Endothelial cell of umbilical vein (primary cell): ENCODE results near the gene NTSR1. TPM values are rescaled to one million over a fixed set of nuclear protein-coding genes. Genes with fewer than 3 reads are reported as not detected.

Source experiments
- BruUV-seq: library from RNA; stranded (reverse); fragments of 400-500 nt; replicated peaks from 2 replicates; lab custom pipeline; 2021; lab: Mats Ljungman, UMichigan
- CTCF ChIA-PET: fragments of 300-600, 350-600 bp; sonication (Branson Sonifier 250); formaldehyde crosslinking; loops from one replicate; lab custom pipeline; 2021; ENCODE audit warnings: antibody characterized with exemption, inconsistent platforms; lab: Charles Lee
- POLR2A ChIA-PET: fragments of 300-600, 350-600 bp; sonication (Branson Sonifier 250); formaldehyde crosslinking; loops from one replicate; lab custom pipeline; 2021; ENCODE audit warnings: antibody characterized with exemption, inconsistent platforms; lab: Charles Lee
- DNase-seq: peaks from one replicate; pipeline ENCODE4 v3.0.0-alpha.2; 2011; ENCODE audit warnings: low read depth, low spot score
- FAIRE-seq: peaks from 2 replicates; lab custom pipeline; 2011; peaks lifted over from hg19 to GRCh38; lab: Jason Lieb, UNC
- H2AFZ ChIP-seq: 2 replicates; pipeline ENCODE4 v1.6.0; 2012; ENCODE audit warnings: low read depth, low read length, control low read depth, inconsistent platforms
- H3K27ac ChIP-seq: 2 replicates; pipeline ENCODE4 v1.5.1; 2011; ENCODE audit warnings: low read depth, mild to moderate bottlenecking, control low read depth, low read length, moderate library complexity; ENCODE audit not compliant: insufficient read depth
- H3K27me3 ChIP-seq, 2 experiments: 2 replicates each; pipeline versions ENCODE4 v1.6.0 to v1.6.1; 2011; ENCODE audit warnings: low read length in 2 of 2, mixed read lengths in 1 of 2; ENCODE audit not compliant: control insufficient read depth in 2 of 2, insufficient read depth in 2 of 2
- H3K36me3 ChIP-seq, 2 experiments: 2 replicates in 1 of 2; 3 replicates in 1 of 2; pipeline ENCODE4 v1.5.1; 2011; ENCODE audit warnings: low read length in 2 of 2, mild to moderate bottlenecking in 1 of 2, moderate library complexity in 1 of 2; ENCODE audit not compliant: control insufficient read depth in 2 of 2, insufficient read depth in 2 of 2; ENCODE audit errors: extremely low read depth in 1 of 2
- H3K4me1 ChIP-seq: 3 replicates; pipeline ENCODE4 v1.5.1; 2011; ENCODE audit warnings: mild to moderate bottlenecking, low read length; ENCODE audit not compliant: control insufficient read depth, insufficient read depth; ENCODE audit errors: extremely low read depth
- H3K4me2 ChIP-seq: 2 replicates; pipeline ENCODE4 v1.6.1; 2011; ENCODE audit warnings: low read length, control low read depth, mixed read lengths; ENCODE audit not compliant: insufficient read depth
- H3K4me3 ChIP-seq, 3 experiments: fragments of 200-600 bp in 1 of 3; sonication (generic), shearing (Covaris generic) in 1 of 3; replicated peaks in 1 of 3; 2 replicates each; pipeline ENCODE4 v1.5.1; 2011 to 2016; ENCODE audit warnings: control low read depth in 3 of 3, low read length in 3 of 3, mild to moderate bottlenecking in 2 of 3, inconsistent platforms in 1 of 3, low read depth in 1 of 3, moderate library complexity in 1 of 3; ENCODE audit not compliant: insufficient read depth in 1 of 3
- H3K79me2 ChIP-seq: 2 replicates; pipeline ENCODE4 v1.6.0; 2012; ENCODE audit warnings: low read length, inconsistent platforms; ENCODE audit not compliant: control insufficient read depth, insufficient read depth
- H3K9ac ChIP-seq: replicated peaks from 2 replicates; pipeline ENCODE3; 2011; ENCODE audit warnings: low read length, control low read depth; ENCODE audit not compliant: insufficient read depth; ENCODE audit errors: extremely low read depth
- H3K9me1 ChIP-seq: replicated peaks from 3 replicates; pipeline ENCODE4 v1.6.0; 2011; ENCODE audit warnings: mild to moderate bottlenecking, low read length; ENCODE audit not compliant: control insufficient read depth, insufficient read depth; ENCODE audit errors: extremely low read depth
- H3K9me3 ChIP-seq: replicated peaks from 2 replicates; pipeline ENCODE4 v1.5.1; 2012; ENCODE audit warnings: low read length, inconsistent platforms; ENCODE audit not compliant: control insufficient read depth, insufficient read depth
- H4K20me1 ChIP-seq: replicated peaks from 2 replicates; pipeline ENCODE3; 2011; ENCODE audit warnings: mild to moderate bottlenecking, low read length; ENCODE audit not compliant: control insufficient read depth, insufficient read depth; ENCODE audit errors: extremely low read depth
- EZH2 ChIP-seq: IDR thresholded peaks from 2 replicates; pipeline ENCODE4 v1.6.1; 2012; ENCODE audit warnings: borderline replicate concordance, low read depth, mild to moderate bottlenecking, moderate library complexity, low read length, inconsistent platforms; ENCODE audit not compliant: severe bottlenecking
- FOS ChIP-seq: IDR thresholded peaks from 2 replicates; pipeline ENCODE4 v1.6.1; 2011; ENCODE audit warnings: mild to moderate bottlenecking, low read length, moderate library complexity, borderline replicate concordance; ENCODE audit not compliant: insufficient read depth
- GATA2 ChIP-seq: IDR thresholded peaks from 2 replicates; pipeline ENCODE4 v1.7.0; 2011; ENCODE audit warnings: low read depth, mild to moderate bottlenecking, moderate library complexity, mixed read lengths, low read length; ENCODE audit not compliant: insufficient read length, insufficient read depth
- JUN ChIP-seq: IDR thresholded peaks from 2 replicates; pipeline ENCODE4 v1.6.1; 2011; ENCODE audit warnings: borderline replicate concordance, low read depth; ENCODE audit not compliant: insufficient read length, insufficient read depth
- MYC ChIP-seq: IDR thresholded peaks from one replicate; pipeline ENCODE4 v1.6.1; 2011; ENCODE audit warnings: mild to moderate bottlenecking, low read depth, low read length
- POLR2A ChIP-seq: IDR thresholded peaks from 2 replicates; pipeline ENCODE4 v1.6.1; 2012; ENCODE audit warnings: low read depth, mild to moderate bottlenecking, control low read depth, low read length
- POLR2AphosphoS5 ChIP-seq: IDR thresholded peaks from 2 replicates; pipeline ENCODE4 v1.6.1; 2012; ENCODE audit warnings: low read depth, mild to moderate bottlenecking, control low read depth, low read length, moderate library complexity; ENCODE audit not compliant: insufficient read depth
- dilution Hi-C: fragments of 300-500 bp; cut with MboI; formaldehyde crosslinking; loops from one replicate; pipeline ENCODE4 v1.15.0; 2019; ENCODE audit warnings: low sequenced_read_pairs; ENCODE audit not compliant: extremely low pct_ligation_motif_present
- intact Hi-C: fragments of 100-400 bp; cut with micrococcal nuclease; formaldehyde crosslinking; loops from one replicate; pipeline ENCODE4 v1.10.0; 2022
- polyA plus RNA-seq, 4 experiments: library from polyadenylated mRNA; depleted of rRNA in 3 of 4; stranded (reverse) in 3 of 4; unstranded in 1 of 4; fragments of >200 nt; gene quantifications; 2 replicates each; pipeline versions ENCODE4 v1.2.1 to v1.2.3, GENCODE V29; 2011 to 2012; ENCODE audit warnings: missing spikeins in 1 of 4
- total RNA-seq: library from RNA; stranded (reverse); gene quantifications from 2 replicates; pipeline ENCODE4 v1.2.3, GENCODE V29; 2021
- TF ChIP-seq, protein P1 (sequence below): IDR thresholded peaks from 2 replicates; pipeline ENCODE4 v1.6.1; 2011; ENCODE audit not compliant: insufficient read depth, insufficient read length
- TF ChIP-seq, protein P2 (sequence below), 2 donors: IDR thresholded peaks; 1 replicate in 1 of 2; 2 replicates in 1 of 2; pipeline ENCODE4 v1.5.1; 2011; ENCODE audit warnings: low read length in 2 of 2, mild to moderate bottlenecking in 2 of 2, moderate library complexity in 2 of 2, control low read depth in 1 of 2, inconsistent platforms in 1 of 2, low read depth in 1 of 2; ENCODE audit not compliant: insufficient read depth in 1 of 2; ENCODE audit errors: extremely low read depth in 1 of 2

NTSR1 gene
- total and polyA plus RNA-seq, 2 donors (not counting 3 experiments of a cell fraction or from before 2014, with no cell fraction given): 0.14 to 2.1 TPM

DNA sequence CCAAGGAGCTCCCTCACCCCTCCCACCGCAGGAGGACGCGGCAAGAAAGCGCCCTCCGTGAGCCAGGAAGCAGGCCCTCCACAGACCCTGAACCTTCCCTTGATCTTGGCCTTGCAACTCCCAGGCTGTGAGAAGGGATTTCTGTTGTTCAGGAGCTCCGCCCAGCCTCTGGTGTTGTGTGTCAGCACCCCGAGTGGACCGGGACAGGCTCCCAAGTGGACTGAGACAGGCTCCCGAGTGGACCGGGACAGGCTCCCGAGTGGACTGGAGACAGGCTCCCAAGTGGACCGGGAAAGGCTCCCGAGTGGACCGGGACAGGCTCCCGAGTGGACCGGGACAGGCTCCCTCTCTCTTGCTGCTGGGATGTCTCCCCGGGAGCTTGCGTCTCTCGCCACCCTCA is 9.3 kb upstream of the NTSR1 start:
- Histone ChIP-seq H3K9ac (no peak overlapping the region), H3K79me2 (no peaks in the 10 kb centered on the region), H3K36me3 (no peaks in the 10 kb centered on the region), H3K4me2 (no peak overlapping the region), H3K27me3 (no peaks in the 10 kb centered on the region), H3K27ac (no peak overlapping the region), H4K20me1 (no peaks in the 10 kb centered on the region), H3K4me3 (no peak overlapping the region), H3K4me1 (peaks cover 16% of the 10 kb centered on the region), H3K9me1 (no peaks in the 10 kb centered on the region), H3K9me3 (no peaks in the 10 kb centered on the region), H2AFZ (no peak overlapping the region)
- dilution Hi-C loops: no loop called here
- BruUV-seq: no TSS peak
- intact Hi-C loops: no loop called here
- ChIA-PET POLR2A (no interaction called here), CTCF (interaction anchor here (1.7 kb wide), 1 partner anchor 9 kb away, joined by 7 read pairs; the partner anchor contains the start of gene NTSR1)
- FAIRE-seq (no peak), DNase-seq (no peak)
- TF ChIP-seq MYC: no peak
- TF ChIP-seq, protein P1, sequence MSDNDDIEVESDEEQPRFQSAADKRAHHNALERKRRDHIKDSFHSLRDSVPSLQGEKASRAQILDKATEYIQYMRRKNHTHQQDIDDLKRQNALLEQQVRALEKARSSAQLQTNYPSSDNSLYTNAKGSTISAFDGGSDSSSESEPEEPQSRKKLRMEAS: no peak
- TF ChIP-seq POLR2A: no peak
- TF ChIP-seq EZH2: no peak
- TF ChIP-seq, protein P2, sequence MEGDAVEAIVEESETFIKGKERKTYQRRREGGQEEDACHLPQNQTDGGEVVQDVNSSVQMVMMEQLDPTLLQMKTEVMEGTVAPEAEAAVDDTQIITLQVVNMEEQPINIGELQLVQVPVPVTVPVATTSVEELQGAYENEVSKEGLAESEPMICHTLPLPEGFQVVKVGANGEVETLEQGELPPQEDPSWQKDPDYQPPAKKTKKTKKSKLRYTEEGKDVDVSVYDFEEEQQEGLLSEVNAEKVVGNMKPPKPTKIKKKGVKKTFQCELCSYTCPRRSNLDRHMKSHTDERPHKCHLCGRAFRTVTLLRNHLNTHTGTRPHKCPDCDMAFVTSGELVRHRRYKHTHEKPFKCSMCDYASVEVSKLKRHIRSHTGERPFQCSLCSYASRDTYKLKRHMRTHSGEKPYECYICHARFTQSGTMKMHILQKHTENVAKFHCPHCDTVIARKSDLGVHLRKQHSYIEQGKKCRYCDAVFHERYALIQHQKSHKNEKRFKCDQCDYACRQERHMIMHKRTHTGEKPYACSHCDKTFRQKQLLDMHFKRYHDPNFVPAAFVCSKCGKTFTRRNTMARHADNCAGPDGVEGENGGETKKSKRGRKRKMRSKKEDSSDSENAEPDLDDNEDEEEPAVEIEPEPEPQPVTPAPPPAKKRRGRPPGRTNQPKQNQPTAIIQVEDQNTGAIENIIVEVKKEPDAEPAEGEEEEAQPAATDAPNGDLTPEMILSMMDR (IDR thresholded peaks at IDR 0.05; ENCODE audit: extremely low read depth in 1 of 2, insufficient read depth in 1 of 2, low read depth in 1 of 2, low read length in 2 of 2): no peak
- no peak for TF ChIP-seq GATA2
- no peak for TF ChIP-seq JUN
- no peak for TF ChIP-seq FOS
- TF ChIP-seq POLR2AphosphoS5: no peak
